ENCODE results near the gene AP3B1. TPM values are rescaled to one million over a fixed set of nuclear protein-coding genes. Genes with fewer than 3 reads are reported as not detected.

The AP3B1 gene
- total and polyA plus RNA-seq, 2 donors (not counting 1 experiment from before 2014, with no cell fraction given), result 50.5 to 66.9 TPM

DNA sequence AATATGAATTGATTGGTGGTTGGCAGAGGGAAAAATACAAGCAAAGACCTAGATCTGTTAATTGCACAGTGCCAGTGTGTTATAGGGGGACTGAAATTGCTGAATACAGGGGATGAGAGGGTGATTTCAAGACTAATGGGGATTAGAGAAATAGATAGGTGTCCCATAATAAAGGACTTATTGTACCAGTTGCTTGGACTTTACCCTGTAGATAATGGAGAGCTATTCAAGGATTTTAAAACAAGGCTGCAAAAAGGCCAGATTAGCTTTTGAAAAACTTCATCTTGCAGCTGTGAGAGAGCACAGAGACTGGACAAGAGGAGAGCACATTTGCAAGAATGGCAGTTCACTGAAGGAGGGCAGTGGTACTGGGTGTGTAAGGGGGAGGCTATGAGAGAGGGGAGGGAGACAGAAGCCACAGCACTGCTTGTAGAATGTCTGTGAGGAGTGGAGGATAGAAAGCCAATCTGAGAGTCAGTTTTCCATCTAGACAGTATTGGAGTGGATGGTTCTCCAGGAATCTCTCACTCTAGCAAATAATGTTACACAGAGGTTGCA, 37.1 kb upstream of the AP3B1 start:
- H3K79me2 ChIP-seq (ENCODE audit: control insufficient read depth, insufficient read depth, low read length), result no peaks in the 10 kb centered on the region
- no peaks in the 10 kb centered on the region for H3K36me3 ChIP-seq (ENCODE audit: control insufficient read depth, insufficient read depth, low read length)
- H3K27me3 ChIP-seq (ENCODE audit: control insufficient read depth, insufficient read depth, low read length), result no peaks in the 10 kb centered on the region

DNA sequence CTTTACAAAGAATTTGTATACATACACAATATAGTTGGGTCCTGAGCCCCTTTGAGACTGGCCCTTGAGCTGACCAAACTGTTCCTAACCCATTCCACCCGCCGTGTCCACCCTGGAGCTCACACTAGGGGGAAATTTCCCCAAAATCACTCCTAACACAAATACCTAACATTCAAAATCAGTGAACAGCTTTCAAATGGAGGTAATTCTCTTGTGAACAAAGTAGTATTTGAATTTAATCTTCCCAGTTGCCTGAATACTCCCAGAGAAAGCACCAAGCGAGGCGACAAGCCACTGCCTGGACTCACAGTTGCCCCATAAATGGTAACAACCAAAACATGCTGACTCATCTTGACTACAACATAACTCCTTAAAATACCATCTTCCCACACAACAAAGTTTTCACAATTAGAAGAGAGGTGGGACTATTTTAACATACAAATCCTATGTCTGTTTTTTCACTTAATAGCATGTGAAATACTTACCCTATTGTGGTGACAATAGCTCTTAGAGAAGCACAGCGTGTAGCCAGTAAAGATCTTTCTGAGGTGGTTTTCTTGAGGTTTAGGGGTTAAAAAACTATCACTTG, 34.2 kb upstream of the AP3B1 start:
- Histone ChIP-seq H3K27me3 (ENCODE audit: control insufficient read depth, insufficient read depth, low read length) (no peaks in the 10 kb centered on the region), H3K27ac (ENCODE audit: insufficient read depth, low read length) (no peak overlapping the region), H3K4me3 (replicated peaks in 1 of 4; ENCODE audit: control extremely low read depth in 1 of 4, insufficient read depth in 1 of 4, low read depth in 3 of 4, low read length in 4 of 4) (no peak overlapping the region), H3K4me2 (ENCODE audit: extremely low read depth, insufficient read depth, low read length) (no peak overlapping the region), H3K79me2 (ENCODE audit: control insufficient read depth, insufficient read depth, low read length) (no peaks in the 10 kb centered on the region), H3K9me3 (ENCODE audit: control insufficient read depth, insufficient read depth, low read depth, low read length) (no peaks in the 10 kb centered on the region), H2AFZ (ENCODE audit: low read length) (no peak overlapping the region), H4K20me1 (ENCODE audit: control insufficient read depth, extremely low read depth, insufficient read depth, low read length) (no peaks in the 10 kb centered on the region), H3K9ac (ENCODE audit: insufficient read depth, low read length) (no peak overlapping the region), H3K4me1 (ENCODE audit: control insufficient read depth, extremely low read depth, insufficient read depth, low read length) (no peaks in the 10 kb centered on the region), H3K36me3 (ENCODE audit: control insufficient read depth, insufficient read depth, low read length) (no peaks in the 10 kb centered on the region)
- no peak for TF ChIP-seq EZH2 (IDR thresholded peaks at IDR 0.05; ENCODE audit: low read length, missing control alignments)
- peak; percentile 45 to 46 for DNase-seq (ENCODE audit: low read depth in 2 of 2)

More for the DNA sequence above, 37.1 kb upstream of the AP3B1 start:
- TF ChIP-seq, protein P1, sequence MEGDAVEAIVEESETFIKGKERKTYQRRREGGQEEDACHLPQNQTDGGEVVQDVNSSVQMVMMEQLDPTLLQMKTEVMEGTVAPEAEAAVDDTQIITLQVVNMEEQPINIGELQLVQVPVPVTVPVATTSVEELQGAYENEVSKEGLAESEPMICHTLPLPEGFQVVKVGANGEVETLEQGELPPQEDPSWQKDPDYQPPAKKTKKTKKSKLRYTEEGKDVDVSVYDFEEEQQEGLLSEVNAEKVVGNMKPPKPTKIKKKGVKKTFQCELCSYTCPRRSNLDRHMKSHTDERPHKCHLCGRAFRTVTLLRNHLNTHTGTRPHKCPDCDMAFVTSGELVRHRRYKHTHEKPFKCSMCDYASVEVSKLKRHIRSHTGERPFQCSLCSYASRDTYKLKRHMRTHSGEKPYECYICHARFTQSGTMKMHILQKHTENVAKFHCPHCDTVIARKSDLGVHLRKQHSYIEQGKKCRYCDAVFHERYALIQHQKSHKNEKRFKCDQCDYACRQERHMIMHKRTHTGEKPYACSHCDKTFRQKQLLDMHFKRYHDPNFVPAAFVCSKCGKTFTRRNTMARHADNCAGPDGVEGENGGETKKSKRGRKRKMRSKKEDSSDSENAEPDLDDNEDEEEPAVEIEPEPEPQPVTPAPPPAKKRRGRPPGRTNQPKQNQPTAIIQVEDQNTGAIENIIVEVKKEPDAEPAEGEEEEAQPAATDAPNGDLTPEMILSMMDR (conservative IDR thresholded peaks at IDR 0.05 in 1 of 2, IDR thresholded peaks at IDR 0.05 in 1 of 2; ENCODE audit: low read depth in 1 of 2, low read length in 2 of 2), result no peak
- TF ChIP-seq EZH2 (IDR thresholded peaks at IDR 0.05; ENCODE audit: low read length, missing control alignments), result no peak
- no peak overlapping the region for H3K27ac ChIP-seq (ENCODE audit: insufficient read depth, low read length)
- no peaks in the 10 kb centered on the region for H4K20me1 ChIP-seq (ENCODE audit: control insufficient read depth, extremely low read depth, insufficient read depth, low read length)
- no peak overlapping the region for H3K4me3 ChIP-seq (replicated peaks in 1 of 4; ENCODE audit: control extremely low read depth in 1 of 4, insufficient read depth in 1 of 4, low read depth in 3 of 4, low read length in 4 of 4)
- no peaks in the 10 kb centered on the region for H3K9me3 ChIP-seq (ENCODE audit: control insufficient read depth, insufficient read depth, low read depth, low read length)
- H3K9ac ChIP-seq (ENCODE audit: insufficient read depth, low read length), result no peak overlapping the region
- no peak overlapping the region for H3K4me2 ChIP-seq (ENCODE audit: extremely low read depth, insufficient read depth, low read length)
- no peaks in the 10 kb centered on the region for H3K4me1 ChIP-seq (ENCODE audit: control insufficient read depth, extremely low read depth, insufficient read depth, low read length)
- H2AFZ ChIP-seq (ENCODE audit: low read length), result no peak overlapping the region
- DNase-seq (ENCODE audit: low read depth in 2 of 2), result no peak

DNA sequence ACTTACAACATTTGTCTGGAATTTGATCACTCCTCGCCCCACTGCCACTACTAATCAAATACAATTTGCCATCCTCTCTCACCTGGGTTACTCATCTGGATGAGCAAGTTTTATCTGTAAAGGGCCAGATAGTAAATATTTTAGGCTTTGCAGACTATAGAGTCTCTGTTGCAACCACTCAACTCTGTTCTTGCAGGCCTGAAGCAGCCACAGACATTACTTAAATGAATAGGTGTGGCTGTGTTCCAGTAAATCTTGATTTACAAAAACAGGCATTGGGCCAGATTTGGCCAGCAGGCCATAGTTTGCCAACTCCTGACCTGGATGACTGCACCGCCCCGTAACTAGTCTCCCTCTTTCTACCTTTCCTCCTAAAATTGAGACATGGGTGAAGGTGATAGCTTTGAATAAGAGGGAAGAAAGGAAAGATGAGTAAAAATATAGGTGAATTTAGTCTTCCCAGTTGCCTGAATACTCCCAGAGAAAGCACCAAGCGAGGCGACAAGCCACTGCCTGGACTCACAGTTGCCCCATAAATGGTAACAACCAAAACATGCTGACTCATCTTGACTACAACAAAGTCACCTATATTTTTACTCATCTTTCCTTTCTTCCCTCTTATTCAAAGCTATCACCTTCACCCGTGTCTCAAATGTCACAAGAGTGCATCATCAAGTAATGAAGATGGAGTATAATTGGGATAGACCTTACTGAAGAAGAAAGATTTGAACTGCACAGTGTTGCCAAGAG, 33.4 kb upstream of the AP3B1 start:
- Histone ChIP-seq H3K9me3 (ENCODE audit: control insufficient read depth, insufficient read depth, low read depth, low read length) (no peaks in the 10 kb centered on the region), H3K36me3 (ENCODE audit: control insufficient read depth, insufficient read depth, low read length) (no peaks in the 10 kb centered on the region), H3K4me2 (ENCODE audit: extremely low read depth, insufficient read depth, low read length) (no peak overlapping the region), H3K79me2 (ENCODE audit: control insufficient read depth, insufficient read depth, low read length) (no peaks in the 10 kb centered on the region), H3K4me1 (ENCODE audit: control insufficient read depth, extremely low read depth, insufficient read depth, low read length) (no peaks in the 10 kb centered on the region), H2AFZ (ENCODE audit: low read length) (no peak overlapping the region), H3K27me3 (ENCODE audit: control insufficient read depth, insufficient read depth, low read length) (no peaks in the 10 kb centered on the region), H3K4me3 (replicated peaks in 1 of 4; ENCODE audit: control extremely low read depth in 1 of 4, insufficient read depth in 1 of 4, low read depth in 3 of 4, low read length in 4 of 4) (no peak overlapping the region), H3K9ac (ENCODE audit: insufficient read depth, low read length) (no peak overlapping the region), H4K20me1 (ENCODE audit: control insufficient read depth, extremely low read depth, insufficient read depth, low read length) (no peaks in the 10 kb centered on the region), H3K27ac (ENCODE audit: insufficient read depth, low read length) (no peak overlapping the region)
- peak in 1 of 2 donors; percentile 3 for DNase-seq (ENCODE audit: low read depth in 2 of 2)
- TF ChIP-seq, protein P1 (conservative IDR thresholded peaks at IDR 0.05 in 1 of 2, IDR thresholded peaks at IDR 0.05 in 1 of 2; ENCODE audit: low read depth in 1 of 2, low read length in 2 of 2), result no peak
- no peak for TF ChIP-seq EZH2 (IDR thresholded peaks at IDR 0.05; ENCODE audit: low read length, missing control alignments)

Data from fibroblast of lung (primary cell).